M059J (cell line): ENCODE results near the gene MKRN2. TPM values are rescaled to one million over a fixed set of nuclear protein-coding genes. Genes with fewer than 3 reads are reported as not detected.
A peak's percentile ranks its signal among the peaks of the same experiment; 100 is the strongest.
"Not testable (repeated sequence)": the region's sequence is repeated elsewhere in the genome, so short reads cannot be mapped to it uniquely, and the experiment has no call there.

Experiments
- DNase-seq: peaks from one replicate; pipeline ENCODE4 v3.0.0-alpha.2; 2012; ENCODE audit warnings: low read depth
- total RNA-seq: library from RNA; depleted of rRNA; stranded (reverse); fragments of >200 nt; shearing (Covaris generic); gene quantifications from 2 replicates; pipeline ENCODE4 v1.2.3, GENCODE V29; 2014; rRNA removed

MKRN2 gene
- 33.5 and 36.8 TPM in 2 replicates for total RNA-seq

GRCh38 chr3:12556690-12557472, at the start of gene MKRN2:
Gene MKRN2 (plus strand): TSS chr3:12557087. CDS start chr3:12557151, 64 bp downstream.
- DNase-seq, result peak; percentile 81

- peak; percentile 44 for DNase-seq
These were observed 49.2 kb upstream of the MKRN2 start for GRCh38 chr3:12507591-12508281.

GRCh38 chr3:12508291-12508700, 48.6 kb upstream of the MKRN2 start:
- DNase-seq, result peak; percentile 88

- no peak for DNase-seq
These were observed 47.4 kb upstream of the MKRN2 start for GRCh38 chr3:12509466-12509865.

- no peak for DNase-seq
These were observed 44.3 kb upstream of the MKRN2 start for GRCh38 chr3:12512534-12513118.

GRCh38 chr3:12513694-12514446, 43.0 kb upstream of the MKRN2 start:
- no peak for DNase-seq

GRCh38 chr3:12515631-12516030, 41.3 kb upstream of the MKRN2 start:
- no peak for DNase-seq

GRCh38 chr3:12516873-12517272, 40.0 kb upstream of the MKRN2 start:
- DNase-seq, result no peak

GRCh38 chr3:12518261-12519028, 38.4 kb upstream of the MKRN2 start:
- DNase-seq, result no peak

- no peak for DNase-seq
These were observed 35.9 kb upstream of the MKRN2 start for GRCh38 chr3:12521010-12521409.

GRCh38 chr3:12522721-12523120, 34.2 kb upstream of the MKRN2 start:
- no peak for DNase-seq

- no peak for DNase-seq
These were observed 29.1 kb upstream of the MKRN2 start for GRCh38 chr3:12527757-12528143.

GRCh38 chr3:12532182-12532581, 24.7 kb upstream of the MKRN2 start:
- DNase-seq, result no peak

GRCh38 chr3:12536423-12536822, 20.5 kb upstream of the MKRN2 start:
- peak; percentile 5 for DNase-seq

- DNase-seq, result no peak
These were observed 15.3 kb upstream of the MKRN2 start for GRCh38 chr3:12541625-12542024.

GRCh38 chr3:12543497-12543896, 13.4 kb upstream of the MKRN2 start:
- DNase-seq, result not testable (repeated sequence)

- DNase-seq, result no peak
These were observed 12.0 kb upstream of the MKRN2 start for GRCh38 chr3:12544652-12545472.

- DNase-seq, result peak; percentile 18
These were observed 11.5 kb upstream of the MKRN2 start, which contains the start of gene MKRN2OS for GRCh38 chr3:12545473-12545791. Gene MKRN2OS (minus strand): TSS chr3:12545499. CDS start chr3:12545464, 35 bp downstream.

- no peak for DNase-seq
These were observed 6.7 kb upstream of the MKRN2 start for GRCh38 chr3:12549971-12550760.
